BLaER1 treated with 17β-estradiol and CSF1 and Interleukin-3, amounts not matched to agents 10 nM and 100 nM (cell line): ENCODE measurements around the gene ANKRD31.
"Not testable (repeated sequence)": the region's sequence is repeated elsewhere in the genome, so short reads cannot be mapped to it uniquely, and the experiment has no call there.

Experiments used
- H3K27ac ChIP-seq, 11 experiments: shearing (Covaris generic); formaldehyde crosslinking; 2 replicates each; pipeline ENCODE4 v1.8.1; 2022
- H3K27me3 ChIP-seq, 11 experiments: shearing (Covaris generic); formaldehyde crosslinking; 2 replicates each; pipeline ENCODE4 v1.8.1; 2022
- H3K36me3 ChIP-seq, 11 experiments: shearing (Covaris generic); formaldehyde crosslinking; 2 replicates each; pipeline ENCODE4 v1.8.1; 2022
- H3K4me1 ChIP-seq, 10 experiments: shearing (Covaris generic); formaldehyde crosslinking; 2 replicates each; pipeline ENCODE4 v1.8.1; 2022
- H3K4me2 ChIP-seq, 11 experiments: shearing (Covaris generic); formaldehyde crosslinking; 2 replicates each; pipeline ENCODE4 v1.8.1; 2022
- H3K4me3 ChIP-seq, 10 experiments: shearing (Covaris generic); formaldehyde crosslinking; 2 replicates each; pipeline ENCODE4 v1.8.1; 2022
- H3K9ac ChIP-seq, 11 experiments: shearing (Covaris generic); formaldehyde crosslinking; 2 replicates each; pipeline ENCODE4 v1.8.1; 2022
- H3K9me3 ChIP-seq, 11 experiments: shearing (Covaris generic); formaldehyde crosslinking; replicated peaks in 1 of 11; 2 replicates each; pipeline ENCODE4 v1.8.1; 2022
- H4K20me1 ChIP-seq, 11 experiments: shearing (Covaris generic); formaldehyde crosslinking; 2 replicates each; pipeline ENCODE4 v1.8.1; 2022
- Cebpa-rat ChIP-seq, 11 experiments: shearing (Covaris generic); IDR thresholded peaks; 2 replicates each; pipeline ENCODE4 v1.8.1; 2022

The ANKRD31 gene

GRCh38 chr5:75199071-75199470, 37.6 kb downstream of the ANKRD31 start:
- no peak overlapping the region for H3K4me2 ChIP-seq
- H3K27me3 ChIP-seq, result no peaks in the 10 kb centered on the region
- H3K9me3 ChIP-seq, result no peaks in the 10 kb centered on the region
- H3K9ac ChIP-seq, result no peak overlapping the region
- H3K36me3 ChIP-seq, result no peaks in the 10 kb centered on the region
- no peaks in the 10 kb centered on the region for H3K4me1 ChIP-seq
- no peaks in the 10 kb centered on the region for H4K20me1 ChIP-seq
- H3K27ac ChIP-seq, result no peak overlapping the region
- no peak overlapping the region for H3K4me3 ChIP-seq
- TF ChIP-seq Cebpa-rat (IDR thresholded peaks at IDR 0.05), result no peak

GRCh38 chr5:75197745-75198144, 38.9 kb downstream of the ANKRD31 start:
- Histone ChIP-seq H3K9ac (no peak overlapping the region), H3K27me3 (no peaks in the 10 kb centered on the region), H3K36me3 (no peaks in the 10 kb centered on the region), H3K4me1 (no peaks in the 10 kb centered on the region), H4K20me1 (no peaks in the 10 kb centered on the region), H3K9me3 (no peaks in the 10 kb centered on the region), H3K4me3 (no peak overlapping the region), H3K27ac (no peak overlapping the region), H3K4me2 (no peak overlapping the region)
- TF ChIP-seq Cebpa-rat (IDR thresholded peaks at IDR 0.05), result no peak

DNA sequence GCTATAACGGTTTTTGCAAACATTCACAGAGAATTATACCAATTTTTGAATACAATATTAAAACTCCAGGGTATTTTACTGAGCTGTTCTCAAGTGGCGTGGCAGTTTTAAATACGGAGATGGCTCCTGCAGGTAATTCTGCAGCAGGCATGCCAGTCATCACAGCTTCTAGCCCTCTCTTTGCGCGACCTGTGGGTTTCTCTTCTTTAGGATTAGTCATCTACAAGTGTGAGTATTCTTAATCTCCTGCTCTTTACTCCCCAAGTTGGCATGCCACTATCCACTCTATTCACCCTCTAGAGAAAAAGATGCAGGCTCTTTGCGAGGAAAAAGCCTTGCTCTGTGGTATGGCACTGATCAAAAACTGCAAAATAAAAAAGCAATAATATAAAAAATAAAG, 43.9 kb downstream of the ANKRD31 start:
- Histone ChIP-seq H3K4me2 (no peak overlapping the region), H4K20me1 (no peaks in the 10 kb centered on the region), H3K9ac (no peak overlapping the region), H3K27ac (no peak overlapping the region), H3K4me3 (no peak overlapping the region), H3K27me3 (no peaks in the 10 kb centered on the region), H3K4me1 (no peaks in the 10 kb centered on the region), H3K9me3 (no peaks in the 10 kb centered on the region), H3K36me3 (no peaks in the 10 kb centered on the region)
- no peak for TF ChIP-seq Cebpa-rat (IDR thresholded peaks at IDR 0.05)

GRCh38 chr5:75192264-75192663, 44.4 kb downstream of the ANKRD31 start:
- Histone ChIP-seq H3K4me2 (no peak overlapping the region), H3K4me1 (no peaks in the 10 kb centered on the region), H3K4me3 (no peak overlapping the region), H3K9ac (no peak overlapping the region), H3K9me3 (no peaks in the 10 kb centered on the region), H3K36me3 (no peaks in the 10 kb centered on the region), H3K27ac (no peak overlapping the region), H3K27me3 (no peaks in the 10 kb centered on the region), H4K20me1 (no peaks in the 10 kb centered on the region)
- TF ChIP-seq Cebpa-rat (IDR thresholded peaks at IDR 0.05), result no peak

GRCh38 chr5:75190227-75190626, 46.5 kb downstream of the ANKRD31 start:
- no peak overlapping the region for H3K27ac ChIP-seq
- H3K4me1 ChIP-seq, result no peaks in the 10 kb centered on the region
- no peak overlapping the region for H3K4me2 ChIP-seq
- H3K36me3 ChIP-seq, result no peaks in the 10 kb centered on the region
- TF ChIP-seq Cebpa-rat (IDR thresholded peaks at IDR 0.05), result no peak
- H3K4me3 ChIP-seq, result no peak overlapping the region
- no peaks in the 10 kb centered on the region for H4K20me1 ChIP-seq
- no peaks in the 10 kb centered on the region for H3K9me3 ChIP-seq
- H3K9ac ChIP-seq, result no peak overlapping the region
- no peaks in the 10 kb centered on the region for H3K27me3 ChIP-seq

- H3K4me3 ChIP-seq, result no peak overlapping the region
- H3K36me3 ChIP-seq, result no peaks in the 10 kb centered on the region
- H4K20me1 ChIP-seq, result no peaks in the 10 kb centered on the region
- no peak overlapping the region for H3K9ac ChIP-seq
- TF ChIP-seq Cebpa-rat (IDR thresholded peaks at IDR 0.05), result no peak
- H3K27me3 ChIP-seq, result no peaks in the 10 kb centered on the region
- H3K4me2 ChIP-seq, result no peak overlapping the region
- H3K9me3 ChIP-seq, result no peaks in the 10 kb centered on the region
- no peak overlapping the region for H3K27ac ChIP-seq
- no peaks in the 10 kb centered on the region for H3K4me1 ChIP-seq
These were observed 47.3 kb downstream of the ANKRD31 start for GRCh38 chr5:75189353-75189752.

GRCh38 chr5:75185763-75186162, 50.9 kb downstream of the ANKRD31 start:
- Histone ChIP-seq H3K27ac (no peak overlapping the region), H3K36me3 (no peaks in the 10 kb centered on the region), H4K20me1 (no peaks in the 10 kb centered on the region), H3K27me3 (no peaks in the 10 kb centered on the region), H3K4me3 (no peak overlapping the region), H3K4me2 (no peak overlapping the region), H3K9me3 (no peaks in the 10 kb centered on the region), H3K4me1 (no peaks in the 10 kb centered on the region), H3K9ac (no peak overlapping the region)
- TF ChIP-seq Cebpa-rat (IDR thresholded peaks at IDR 0.05), result no peak

DNA sequence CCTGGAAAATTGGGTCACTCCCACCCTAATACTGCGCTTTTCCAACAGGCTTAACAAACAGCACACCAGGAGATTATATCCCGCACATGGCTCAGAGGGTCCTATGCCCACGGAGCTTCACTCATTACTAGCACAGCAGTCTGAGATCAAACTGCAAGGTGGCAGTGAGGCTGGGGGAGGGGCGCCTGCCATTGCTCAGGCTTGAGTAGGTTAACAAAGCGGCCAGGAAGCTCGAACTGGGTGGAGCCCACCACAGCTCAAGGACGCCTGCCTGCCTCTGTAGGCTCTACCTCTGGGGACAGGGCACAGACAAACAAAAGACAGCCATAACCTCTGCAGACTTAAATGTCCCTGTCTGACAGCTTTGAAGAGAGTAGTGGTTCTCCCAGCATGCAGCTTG, 60.7 kb downstream of the ANKRD31 start:
- not testable (repeated sequence) for H3K9ac ChIP-seq, H3K4me2 ChIP-seq

DNA sequence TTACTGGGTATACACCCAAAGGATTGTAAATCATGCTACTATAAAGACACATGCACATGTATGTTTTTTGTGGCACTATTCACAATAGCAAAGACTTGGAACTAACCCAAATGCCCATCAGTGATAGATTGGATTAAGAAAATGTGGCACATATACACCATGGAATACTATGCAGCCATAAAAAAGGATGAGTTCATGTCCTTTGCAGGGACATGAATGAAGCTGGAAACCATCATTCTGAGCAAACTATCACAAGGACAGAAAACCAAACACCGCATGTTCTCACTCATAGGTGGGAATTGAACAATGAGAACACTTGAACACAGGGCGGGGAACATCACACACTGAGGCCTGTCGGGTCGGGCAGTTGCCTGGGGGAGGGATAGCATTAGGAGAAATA, 61.8 kb downstream of the ANKRD31 start:
- not testable (repeated sequence) for H3K4me3 ChIP-seq

More for the DNA sequence above, 60.7 kb downstream of the ANKRD31 start:
- H3K27me3 ChIP-seq, H3K27ac ChIP-seq, H3K4me1 ChIP-seq, H4K20me1 ChIP-seq, H3K36me3 ChIP-seq, H3K4me3 ChIP-seq: not testable (repeated sequence)
- H3K9me3 ChIP-seq, result peaks cover 0 to 25% (median 6%) of the 10 kb centered on the region in 11 experiments; a peak in 6 of 22 replicates

DNA sequence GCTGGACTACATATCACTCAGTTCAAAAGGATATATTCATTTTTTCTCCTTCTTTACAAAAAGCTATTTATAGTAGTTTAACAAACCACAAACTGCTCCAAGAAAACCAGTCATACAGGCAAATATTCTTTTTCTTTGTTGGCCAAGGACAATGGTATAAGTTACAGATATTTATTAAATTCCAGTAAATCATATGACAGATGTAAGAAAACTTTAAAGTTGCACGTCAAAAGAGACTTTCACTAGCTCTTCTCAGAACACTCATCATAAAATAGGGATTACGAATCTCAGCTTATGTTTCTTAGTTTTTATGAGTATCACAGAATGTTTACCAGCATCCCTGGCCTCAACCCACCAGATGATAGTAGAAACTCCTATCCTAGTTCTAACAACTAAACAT, 67.2 kb downstream of the ANKRD31 start:
- Histone ChIP-seq H3K4me2 (no peak overlapping the region), H3K36me3 (no peaks in the 10 kb centered on the region), H3K9ac (no peak overlapping the region), H3K27ac (no peak overlapping the region), H3K4me3 (no peak overlapping the region), H3K27me3 (no peaks in the 10 kb centered on the region), H3K4me1 (no peaks in the 10 kb centered on the region), H4K20me1 (no peaks in the 10 kb centered on the region), H3K9me3 (peaks cover 0 to 9% (median 4%) of the 10 kb centered on the region in 11 experiments; a peak in 5 of 22 replicates)
- no peak for TF ChIP-seq Cebpa-rat (IDR thresholded peaks at IDR 0.05)

More for the DNA sequence above, 61.8 kb downstream of the ANKRD31 start:
- H3K27me3 ChIP-seq, H3K4me1 ChIP-seq, H3K4me2 ChIP-seq, H3K27ac ChIP-seq, H3K9ac ChIP-seq, H3K36me3 ChIP-seq, H4K20me1 ChIP-seq: not testable (repeated sequence)
- peaks cover 0 to 25% (median 6%) of the 10 kb centered on the region in 11 experiments; a peak in 6 of 22 replicates for H3K9me3 ChIP-seq
